Measurements from ENCODE around the gene NARF.

- TF ChIP-seq POLR2A (IDR thresholded peaks at IDR 0.05) = no peak
- TF ChIP-seq, protein P1, sequence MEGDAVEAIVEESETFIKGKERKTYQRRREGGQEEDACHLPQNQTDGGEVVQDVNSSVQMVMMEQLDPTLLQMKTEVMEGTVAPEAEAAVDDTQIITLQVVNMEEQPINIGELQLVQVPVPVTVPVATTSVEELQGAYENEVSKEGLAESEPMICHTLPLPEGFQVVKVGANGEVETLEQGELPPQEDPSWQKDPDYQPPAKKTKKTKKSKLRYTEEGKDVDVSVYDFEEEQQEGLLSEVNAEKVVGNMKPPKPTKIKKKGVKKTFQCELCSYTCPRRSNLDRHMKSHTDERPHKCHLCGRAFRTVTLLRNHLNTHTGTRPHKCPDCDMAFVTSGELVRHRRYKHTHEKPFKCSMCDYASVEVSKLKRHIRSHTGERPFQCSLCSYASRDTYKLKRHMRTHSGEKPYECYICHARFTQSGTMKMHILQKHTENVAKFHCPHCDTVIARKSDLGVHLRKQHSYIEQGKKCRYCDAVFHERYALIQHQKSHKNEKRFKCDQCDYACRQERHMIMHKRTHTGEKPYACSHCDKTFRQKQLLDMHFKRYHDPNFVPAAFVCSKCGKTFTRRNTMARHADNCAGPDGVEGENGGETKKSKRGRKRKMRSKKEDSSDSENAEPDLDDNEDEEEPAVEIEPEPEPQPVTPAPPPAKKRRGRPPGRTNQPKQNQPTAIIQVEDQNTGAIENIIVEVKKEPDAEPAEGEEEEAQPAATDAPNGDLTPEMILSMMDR (IDR thresholded peaks at IDR 0.05) = no peak
These were observed 3.4 kb downstream of the NARF start for GRCh38 chr17:82461827-82462524.
